K562 (cell line): ENCODE measurements around the gene PANK2. TPM values are rescaled to one million over a fixed set of nuclear protein-coding genes. Genes with fewer than 3 reads are reported as not detected.
"Not testable (repeated sequence)": the region's sequence is repeated elsewhere in the genome, so short reads cannot be mapped to it uniquely, and the experiment has no call there.

Source experiments
- ATAC-seq: fragments of 200-7000 bp; cut with Tn5 transposase; 3 replicates; pipeline ENCODE4 v1.9.1; 2020; ENCODE audit warnings: moderate library complexity
- BruUV-seq: library from RNA; stranded (reverse); fragments of 400-500 nt; replicated peaks from 2 replicates; lab custom pipeline; 2021; lab: Mats Ljungman, UMichigan
- CTCF ChIA-PET: fragments of 300-600 bp; formaldehyde crosslinking; extraction: SDS; loops from one replicate; lab custom pipeline; 2021; ENCODE audit warnings: low intra/inter-chr PET ratio; lab: Yijun Ruan, JAX
- POLR2A ChIA-PET: fragments of 300-600, 350-650 bp; sonication (Branson Sonifier 250); formaldehyde crosslinking; extraction: SDS; loops from one replicate; lab custom pipeline; 2021; ENCODE audit warnings: antibody characterized with exemption, inconsistent platforms; lab: Yijun Ruan, JAX
- DNase-seq, 4 experiments: peaks; one replicate each; pipeline versions ENCODE4 v3.0.0 to v3.0.0-alpha.2; 2011 to 2018; ENCODE audit warnings: low spot score in 3 of 4, mixed read lengths in 3 of 4; ENCODE audit errors: extremely low read depth in 1 of 4
- FAIRE-seq: peaks from 2 replicates; lab custom pipeline; 2011; peaks lifted over from hg19 to GRCh38; lab: Jason Lieb, UNC
- H2AFZ ChIP-seq: 2 replicates; pipeline ENCODE4 v1.6.0; 2011; ENCODE audit warnings: low read depth, low read length, control low read depth, inconsistent platforms
- H3K27ac ChIP-seq: fragments of 200-600 bp; 3 replicates; pipeline ENCODE4 v1.8.0; 2011; ENCODE audit warnings: low read depth, mild to moderate bottlenecking, control low read depth, inconsistent platforms, low read length, moderate library complexity, mixed read lengths; ENCODE audit errors: extremely low read depth
- H3K27me3 ChIP-seq, 2 experiments: fragments of 300-600 bp in 1 of 2; 2 replicates in 1 of 2; 3 replicates in 1 of 2; pipeline versions ENCODE4 v1.6.0 to v1.8.0; 2011; ENCODE audit warnings: inconsistent platforms in 2 of 2, low read length in 2 of 2, mild to moderate bottlenecking in 1 of 2, mixed read lengths in 1 of 2, moderate library complexity in 1 of 2; ENCODE audit not compliant: control insufficient read depth in 2 of 2, insufficient read depth in 2 of 2
- H3K36me3 ChIP-seq: fragments of 300-600 bp; 3 replicates; pipeline ENCODE4 v1.8.0; 2011; ENCODE audit warnings: mild to moderate bottlenecking, low read length, inconsistent platforms; ENCODE audit not compliant: control insufficient read depth, insufficient read depth
- H3K4me1 ChIP-seq, 2 experiments: fragments of 200-600 bp in 1 of 2; replicated peaks in 1 of 2; 2 replicates in 1 of 2; 3 replicates in 1 of 2; pipeline versions ENCODE4 v1.5.1 to v1.8.0; 2011; ENCODE audit warnings: inconsistent platforms in 2 of 2, low read length in 2 of 2, mild to moderate bottlenecking in 1 of 2, mixed read lengths in 1 of 2, moderate library complexity in 1 of 2; ENCODE audit not compliant: control insufficient read depth in 2 of 2, insufficient read depth in 2 of 2
- H3K4me2 ChIP-seq: 2 replicates; pipeline ENCODE4 v1.6.1; 2011; ENCODE audit warnings: low read length, control low read depth, inconsistent platforms, mixed read lengths; ENCODE audit not compliant: insufficient read depth
- H3K4me3 ChIP-seq: fragments of 200-600 bp; sonication (generic), shearing (Covaris generic); 2 replicates; pipeline ENCODE4 v1.5.1; 2016; ENCODE audit warnings: control low read depth, inconsistent platforms
- H3K79me2 ChIP-seq: fragments of 200-600 bp; 3 replicates; pipeline ENCODE4 v1.8.0; 2011; ENCODE audit warnings: low read length, inconsistent platforms; ENCODE audit not compliant: control insufficient read depth, insufficient read depth
- H3K9ac ChIP-seq, 2 experiments: 2 replicates each; pipeline versions ENCODE4 v1.6.0 to v1.6.1; 2011; ENCODE audit warnings: low read depth in 2 of 2, low read length in 2 of 2, control low read depth in 1 of 2, inconsistent platforms in 1 of 2, mild to moderate bottlenecking in 1 of 2, mixed read lengths in 1 of 2; ENCODE audit not compliant: insufficient read depth in 1 of 2
- H3K9me1 ChIP-seq: one replicate; pipeline ENCODE4 v1.6.0; 2011; ENCODE audit warnings: inconsistent platforms, mild to moderate bottlenecking, low read length, moderate library complexity; ENCODE audit not compliant: control insufficient read depth, insufficient read depth
- H3K9me3 ChIP-seq: replicated peaks from 2 replicates; pipeline ENCODE4 v1.5.1; 2011; ENCODE audit warnings: low read depth, low read length, inconsistent platforms; ENCODE audit not compliant: control insufficient read depth, insufficient read depth
- H4K20me1 ChIP-seq: replicated peaks from 2 replicates; pipeline ENCODE4 v1.6.1; 2011; ENCODE audit warnings: low read length, inconsistent platforms, mixed read lengths; ENCODE audit not compliant: control insufficient read depth, insufficient read depth
- MTA2 ChIP-seq: fragments of 450-650 bp; IDR thresholded peaks from 2 replicates; pipeline ENCODE4 v1.6.1; 2016; ENCODE audit warnings: low read depth
- NELFE ChIP-seq: IDR thresholded peaks from 2 replicates; pipeline ENCODE4 v1.6.1; 2011; ENCODE audit warnings: mild to moderate bottlenecking; ENCODE audit not compliant: insufficient read depth, insufficient read length
- PHF21A ChIP-seq: fragments of 450-650 bp; IDR thresholded peaks from 2 replicates; pipeline ENCODE4 v1.6.1; 2017; ENCODE audit warnings: low read depth, borderline replicate concordance
- RCOR1 ChIP-seq, 2 experiments: IDR thresholded peaks; 2 replicates each; pipeline ENCODE4 v1.6.1; 2012; ENCODE audit warnings: low read depth in 2 of 2, low read length in 2 of 2, borderline replicate concordance in 1 of 2, improper control_type of control experiment in 1 of 2
- SRSF3 ChIP-seq: fragments of 200-400 bp; formaldehyde crosslinking; IDR thresholded peaks from 2 replicates; pipeline ENCODE4 v1.6.1; 2016; ENCODE audit warnings: mild to moderate bottlenecking, low read length, moderate library complexity; ENCODE audit not compliant: insufficient read depth
- ZC3H11A ChIP-seq: IDR thresholded peaks from 2 replicates; pipeline ENCODE4 v1.6.1; 2012; ENCODE audit warnings: low read depth, low read length, improper control_type of control experiment
- ZKSCAN1 ChIP-seq: fragments of 150-350 bp; IDR thresholded peaks from 2 replicates; pipeline ENCODE4 v1.6.1; 2016; ENCODE audit warnings: low read depth, low read length
- ZNF232 ChIP-seq: sonication (generic); formaldehyde crosslinking; IDR thresholded peaks from 2 replicates; pipeline ENCODE4 v1.8.0; 2022; ENCODE audit warnings: mild to moderate bottlenecking, missing genetic modification reagents
- WGBS: fragments of 100-300 bp; shearing (Covaris generic); methylation state at CpG from one replicate; pipeline ENCODE4 v1.1.6; 2016; ENCODE audit warnings: low coverage, mixed read lengths; ENCODE audit not compliant: insufficient coverage; ENCODE audit errors: missing lambda C conversion rate; 5-methylcytosine and 5-hydroxymethylcytosine counted together
- in situ Hi-C: fragments of 300-500 bp; cut with MboI; formaldehyde crosslinking; loops from 4 replicates; pipeline ENCODE4 v1.15.0; 2018; ENCODE audit warnings: inconsistent platforms, mixed read lengths
- intact Hi-C: fragments of 100-400 bp; cut with micrococcal nuclease; formaldehyde crosslinking; loops from 2 replicates; pipeline ENCODE4 v1.14.2; 2022
- polyA plus RNA-seq, 8 experiments: library from polyadenylated mRNA; depleted of rRNA in 4 of 8; stranded (reverse) in 5 of 8; unstranded in 3 of 8; fragments of >200 nt; fragmentation: Nextera tagmentation in 2 of 8; fragmentation: Illumina TruSeq in 1 of 8; extraction: Ambion mirVana in 2 of 8; extraction: Trizol in 1 of 8; gene quantifications; 2 replicates each; pipeline versions ENCODE4 v1.2.1 to v1.2.3, GENCODE V29; 2011 to 2014; ENCODE audit warnings: inconsistent platforms in 1 of 8, missing spikeins in 1 of 8
- total RNA-seq, 7 experiments: library from RNA; depleted of rRNA in 6 of 7; stranded (reverse); fragments of >200 nt in 6 of 7; fragmentation: Illumina TruSeq in 2 of 7; extraction: Trizol in 2 of 7; gene quantifications; 2 replicates each; pipeline versions ENCODE4 v1.2.1 to v1.2.3, GENCODE V29; 2011 to 2021; ENCODE audit warnings: low replicate concordance in 1 of 7
- TF ChIP-seq, protein P1 (sequence below): fragments of 450-650 bp; formaldehyde crosslinking; IDR thresholded peaks from 2 replicates; pipeline ENCODE4 v1.4.0; 2020; ENCODE audit warnings: mild to moderate bottlenecking, mixed read lengths
- TF ChIP-seq, protein P2 (sequence below): fragments of 450-650 bp; IDR thresholded peaks from 2 replicates; pipeline ENCODE4 v1.6.1; 2014; ENCODE audit warnings: low read depth, mild to moderate bottlenecking, moderate library complexity, borderline replicate concordance
- TF ChIP-seq, protein P3 (sequence below): fragments of 450-650 bp; IDR thresholded peaks from 2 replicates; pipeline ENCODE4 v1.6.1; 2016; ENCODE audit warnings: borderline replicate concordance
- TF ChIP-seq, protein P4 (sequence below): fragments of 450-650 bp; IDR thresholded peaks from 2 replicates; pipeline ENCODE4 v1.6.1; 2018; ENCODE audit warnings: mild to moderate bottlenecking, low read depth; ENCODE audit not compliant: partially characterized antibody

Gene PANK2
- total and polyA plus RNA-seq, 9 of the 15 experiments (the other 6 are each of a cell fraction or from before 2014, with no cell fraction given), result 14.9 to 43.5 (median 31.4) TPM

DNA sequence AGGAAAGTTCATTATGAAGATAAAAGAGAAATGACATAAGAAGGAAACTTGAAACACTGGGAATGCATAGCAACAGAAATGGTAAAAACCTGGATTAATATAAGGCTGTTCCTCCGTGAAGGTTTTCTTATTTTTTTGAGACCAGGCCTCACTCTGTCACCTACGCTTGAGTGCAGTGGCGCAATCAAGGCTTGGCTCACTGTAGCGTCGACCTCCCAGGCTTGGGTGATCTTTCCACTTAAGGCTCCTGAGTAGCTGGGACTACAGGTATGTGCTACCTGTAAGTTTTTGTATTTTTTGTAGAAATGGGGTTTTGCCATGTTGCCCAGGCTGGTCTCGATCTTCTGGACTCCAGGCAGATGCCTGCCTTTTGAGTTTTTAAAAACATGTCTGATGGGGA lies 51.7 kb downstream of the PANK2 start (continued):
- TF ChIP-seq, protein P1, sequence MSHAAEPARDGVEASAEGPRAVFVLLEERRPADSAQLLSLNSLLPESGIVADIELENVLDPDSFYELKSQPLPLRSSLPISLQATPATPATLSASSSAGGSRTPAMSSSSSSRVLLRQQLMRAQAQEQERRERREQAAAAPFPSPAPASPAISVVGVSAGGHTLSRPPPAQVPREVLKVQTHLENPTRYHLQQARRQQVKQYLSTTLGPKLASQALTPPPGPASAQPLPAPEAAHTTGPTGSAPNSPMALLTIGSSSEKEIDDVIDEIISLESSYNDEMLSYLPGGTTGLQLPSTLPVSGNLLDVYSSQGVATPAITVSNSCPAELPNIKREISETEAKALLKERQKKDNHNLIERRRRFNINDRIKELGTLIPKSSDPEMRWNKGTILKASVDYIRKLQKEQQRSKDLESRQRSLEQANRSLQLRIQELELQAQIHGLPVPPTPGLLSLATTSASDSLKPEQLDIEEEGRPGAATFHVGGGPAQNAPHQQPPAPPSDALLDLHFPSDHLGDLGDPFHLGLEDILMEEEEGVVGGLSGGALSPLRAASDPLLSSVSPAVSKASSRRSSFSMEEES (CRISPR knock-in tag), result no peak
- no peak for TF ChIP-seq SRSF3
- TF ChIP-seq, protein P2, sequence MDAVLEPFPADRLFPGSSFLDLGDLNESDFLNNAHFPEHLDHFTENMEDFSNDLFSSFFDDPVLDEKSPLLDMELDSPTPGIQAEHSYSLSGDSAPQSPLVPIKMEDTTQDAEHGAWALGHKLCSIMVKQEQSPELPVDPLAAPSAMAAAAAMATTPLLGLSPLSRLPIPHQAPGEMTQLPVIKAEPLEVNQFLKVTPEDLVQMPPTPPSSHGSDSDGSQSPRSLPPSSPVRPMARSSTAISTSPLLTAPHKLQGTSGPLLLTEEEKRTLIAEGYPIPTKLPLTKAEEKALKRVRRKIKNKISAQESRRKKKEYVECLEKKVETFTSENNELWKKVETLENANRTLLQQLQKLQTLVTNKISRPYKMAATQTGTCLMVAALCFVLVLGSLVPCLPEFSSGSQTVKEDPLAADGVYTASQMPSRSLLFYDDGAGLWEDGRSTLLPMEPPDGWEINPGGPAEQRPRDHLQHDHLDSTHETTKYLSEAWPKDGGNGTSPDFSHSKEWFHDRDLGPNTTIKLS, result no peak
- TF ChIP-seq ZC3H11A, result no peak
- TF ChIP-seq PHF21A, result no peak
- no peak for TF ChIP-seq MTA2
- no peak for TF ChIP-seq ZNF232
- TF ChIP-seq, protein P3, sequence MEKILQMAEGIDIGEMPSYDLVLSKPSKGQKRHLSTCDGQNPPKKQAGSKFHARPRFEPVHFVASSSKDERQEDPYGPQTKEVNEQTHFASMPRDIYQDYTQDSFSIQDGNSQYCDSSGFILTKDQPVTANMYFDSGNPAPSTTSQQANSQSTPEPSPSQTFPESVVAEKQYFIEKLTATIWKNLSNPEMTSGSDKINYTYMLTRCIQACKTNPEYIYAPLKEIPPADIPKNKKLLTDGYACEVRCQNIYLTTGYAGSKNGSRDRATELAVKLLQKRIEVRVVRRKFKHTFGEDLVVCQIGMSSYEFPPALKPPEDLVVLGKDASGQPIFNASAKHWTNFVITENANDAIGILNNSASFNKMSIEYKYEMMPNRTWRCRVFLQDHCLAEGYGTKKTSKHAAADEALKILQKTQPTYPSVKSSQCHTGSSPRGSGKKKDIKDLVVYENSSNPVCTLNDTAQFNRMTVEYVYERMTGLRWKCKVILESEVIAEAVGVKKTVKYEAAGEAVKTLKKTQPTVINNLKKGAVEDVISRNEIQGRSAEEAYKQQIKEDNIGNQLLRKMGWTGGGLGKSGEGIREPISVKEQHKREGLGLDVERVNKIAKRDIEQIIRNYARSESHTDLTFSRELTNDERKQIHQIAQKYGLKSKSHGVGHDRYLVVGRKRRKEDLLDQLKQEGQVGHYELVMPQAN, result no peak
- TF ChIP-seq, protein P4, sequence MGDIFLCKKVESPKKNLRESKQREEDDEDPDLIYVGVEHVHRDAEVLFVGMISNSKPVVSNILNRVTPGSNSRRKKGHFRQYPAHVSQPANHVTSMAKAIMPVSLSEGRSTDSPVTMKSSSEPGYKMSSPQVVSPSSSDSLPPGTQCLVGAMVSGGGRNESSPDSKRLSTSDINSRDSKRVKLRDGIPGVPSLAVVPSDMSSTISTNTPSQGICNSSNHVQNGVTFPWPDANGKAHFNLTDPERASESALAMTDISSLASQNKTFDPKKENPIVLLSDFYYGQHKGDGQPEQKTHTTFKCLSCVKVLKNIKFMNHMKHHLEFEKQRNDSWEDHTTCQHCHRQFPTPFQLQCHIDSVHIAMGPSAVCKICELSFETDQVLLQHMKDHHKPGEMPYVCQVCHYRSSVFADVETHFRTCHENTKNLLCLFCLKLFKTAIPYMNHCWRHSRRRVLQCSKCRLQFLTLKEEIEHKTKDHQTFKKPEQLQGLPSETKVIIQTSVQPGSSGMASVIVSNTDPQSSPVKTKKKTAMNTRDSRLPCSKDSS, result no peak
- TF ChIP-seq NELFE, result no peak
- no peak for TF ChIP-seq ZKSCAN1
- no peak for TF ChIP-seq RCOR1 (IDR thresholded peaks at IDR 0.05; ENCODE audit: borderline replicate concordance in 1 of 2, low read depth in 2 of 2, low read length in 2 of 2)

DNA sequence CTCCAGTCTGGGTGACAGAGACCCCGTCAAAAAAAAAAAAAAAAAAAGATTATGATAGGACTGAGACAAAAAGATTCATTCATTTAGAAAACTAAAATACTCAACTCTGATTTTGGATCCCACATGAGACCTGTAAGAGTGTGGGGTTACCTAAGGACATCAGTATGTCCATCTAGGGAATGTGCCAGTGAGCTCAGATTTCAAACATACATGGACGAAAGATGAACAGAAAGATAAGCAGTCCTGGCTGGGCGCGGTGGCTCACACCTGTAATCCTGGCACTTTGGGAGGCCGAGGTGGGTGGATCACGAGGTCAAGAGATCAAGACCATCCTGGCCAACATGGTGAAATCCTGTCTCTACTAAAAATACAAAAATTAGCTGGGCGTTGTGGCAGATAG lies 57.5 kb downstream of the PANK2 start:
- 82% methylated on average over 2 of the region's 7 CpGs for WGBS
- ATAC-seq, H4K20me1 ChIP-seq, FAIRE-seq, H3K9me3 ChIP-seq, in situ Hi-C loops, H3K4me2 ChIP-seq, BruUV-seq, CTCF ChIA-PET, H2AFZ ChIP-seq, H3K4me3 ChIP-seq, intact Hi-C loops, H3K4me1 ChIP-seq, H3K79me2 ChIP-seq, H3K9me1 ChIP-seq, H3K9ac ChIP-seq, DNase-seq, H3K27ac ChIP-seq, H3K27me3 ChIP-seq: not testable (repeated sequence)
- H3K36me3 ChIP-seq, result peaks cover 44% of the 10 kb centered on the region
- POLR2A ChIA-PET, result interaction anchor here (0.6 to 2.1 kb wide), 6 partner anchors 8 to 267 kb away, joined by 3 to 9 read pairs (median 3); no protein-coding TSS in a partner anchor
